ENCODE data around the gene ICAM3. TPM values are rescaled to one million over a fixed set of nuclear protein-coding genes. Genes with fewer than 3 reads are reported as not detected.

ICAM3 gene
- polyA plus RNA-seq, 3 donors = 19.6 to 44.3 (median 26.0) TPM

DNA sequence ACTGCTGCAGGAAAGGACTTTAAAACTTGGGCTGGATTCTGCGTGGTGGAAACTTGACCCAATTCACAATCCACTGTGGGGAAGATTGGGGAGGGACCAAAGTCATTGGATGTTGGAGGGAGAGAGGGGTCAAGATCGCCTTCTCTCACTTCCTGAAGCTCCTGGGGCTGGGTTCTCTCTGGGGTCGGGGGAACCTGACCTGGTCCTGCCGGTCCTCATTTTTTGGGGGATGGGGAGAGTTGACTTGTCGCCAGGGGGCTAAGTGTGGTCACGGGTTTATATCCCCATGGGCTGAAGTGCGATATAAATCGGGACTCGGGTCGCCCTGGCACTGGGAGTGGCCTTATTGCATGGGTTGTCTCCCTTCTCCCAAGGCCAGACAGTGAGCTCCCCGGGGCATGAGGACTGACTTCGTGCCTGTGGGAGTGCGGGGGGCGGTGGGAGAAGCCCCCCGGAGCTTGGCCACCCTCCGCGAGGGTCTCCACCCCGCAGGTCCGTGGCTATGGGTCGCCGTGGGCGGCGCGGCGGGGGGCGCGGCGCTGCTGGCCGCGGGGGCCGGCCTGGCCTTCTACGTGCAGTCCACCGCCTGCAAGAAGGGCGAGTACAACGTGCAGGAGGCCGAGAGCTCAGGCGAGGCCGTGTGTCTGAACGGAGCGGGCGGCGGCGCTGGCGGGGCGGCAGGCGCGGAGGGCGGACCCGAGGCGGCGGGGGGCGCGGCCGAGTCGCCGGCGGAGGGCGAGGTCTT is 43.4 kb downstream of the ICAM3 start:
- H3K27ac ChIP-seq (ENCODE audit: low read depth, low read length) = no peak overlapping the region
- WGBS, 3 donors = 5 to 15% (median 9%) methylated on average over 52 to 58 of the region's 58 CpGs

DNA sequence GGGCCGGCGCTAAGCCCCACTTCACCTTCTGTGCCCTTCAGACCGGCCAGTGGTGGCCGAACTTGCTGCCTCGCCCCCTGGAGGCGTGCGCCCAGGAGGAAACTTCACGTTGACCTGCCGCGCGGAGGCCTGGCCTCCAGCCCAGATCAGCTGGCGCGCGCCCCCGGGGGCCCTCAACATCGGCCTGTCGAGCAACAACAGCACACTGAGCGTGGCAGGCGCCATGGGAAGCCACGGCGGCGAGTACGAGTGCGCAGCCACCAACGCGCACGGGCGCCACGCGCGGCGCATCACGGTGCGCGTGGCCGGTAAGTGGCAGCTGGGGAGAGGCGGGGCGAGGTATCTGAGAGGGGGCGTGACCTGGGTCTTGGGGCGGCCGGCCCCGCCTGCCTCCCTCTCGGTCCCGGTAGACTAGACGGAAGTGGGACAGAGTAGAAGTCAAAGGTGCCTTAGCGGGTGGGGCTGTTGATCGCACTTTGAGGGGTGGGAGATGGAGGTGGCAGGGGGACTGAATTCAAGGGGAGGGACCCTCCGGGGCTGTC is 44.0 kb downstream of the ICAM3 start:
- H3K27ac ChIP-seq (ENCODE audit: low read depth, low read length) = no peak overlapping the region
- WGBS, 3 donors = 1 to 3% (median 2%) methylated on average over 48 of the region's 48 CpGs

DNA sequence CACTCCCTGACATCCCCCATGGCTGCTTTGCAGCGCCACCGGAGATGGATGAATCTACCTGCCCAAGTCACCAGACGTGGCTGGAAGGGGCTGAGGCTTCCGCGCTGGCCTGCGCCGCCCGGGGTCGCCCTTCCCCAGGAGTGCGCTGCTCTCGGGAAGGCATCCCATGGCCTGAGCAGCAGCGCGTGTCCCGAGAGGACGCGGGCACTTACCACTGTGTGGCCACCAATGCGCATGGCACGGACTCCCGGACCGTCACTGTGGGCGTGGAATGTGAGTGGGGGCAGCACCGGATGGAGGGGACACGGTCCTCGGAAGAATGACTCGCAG is 45.1 kb downstream of the ICAM3 start:
- WGBS, 3 donors = 5 to 18% (median 13%) methylated on average over 25 of the region's 25 CpGs
- no peak overlapping the region for H3K27ac ChIP-seq (ENCODE audit: low read depth, low read length)

DNA sequence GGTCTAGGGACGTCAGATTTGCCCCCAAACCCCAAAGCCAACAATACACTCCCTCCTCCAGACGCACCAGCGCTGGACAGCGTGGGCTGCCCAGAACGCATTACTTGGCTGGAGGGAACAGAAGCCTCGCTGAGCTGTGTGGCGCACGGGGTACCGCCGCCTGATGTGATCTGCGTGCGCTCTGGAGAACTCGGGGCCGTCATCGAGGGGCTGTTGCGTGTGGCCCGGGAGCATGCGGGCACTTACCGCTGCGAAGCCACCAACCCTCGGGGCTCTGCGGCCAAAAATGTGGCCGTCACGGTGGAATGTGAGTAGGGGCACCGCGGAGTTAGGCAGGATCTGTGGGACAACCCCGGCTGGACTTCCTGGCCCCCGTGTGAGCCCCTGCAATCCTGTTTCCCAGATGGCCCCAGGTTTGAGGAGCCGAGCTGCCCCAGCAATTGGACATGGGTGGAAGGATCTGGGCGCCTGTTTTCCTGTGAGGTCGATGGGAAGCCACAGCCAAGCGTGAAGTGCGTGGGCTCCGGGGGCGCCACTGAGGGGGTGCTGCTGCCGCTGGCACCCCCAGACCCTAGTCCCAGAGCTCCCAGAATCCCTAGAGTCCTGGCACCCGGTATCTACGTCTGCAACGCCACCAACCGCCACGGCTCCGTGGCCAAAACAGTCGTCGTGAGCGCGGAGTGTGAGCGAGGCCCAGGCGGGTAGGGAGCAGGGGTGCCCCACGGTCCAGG is 45.6 kb downstream of the ICAM3 start:
- H3K27ac ChIP-seq (ENCODE audit: low read depth, low read length) = no peak overlapping the region
- WGBS, 3 donors = 14 to 33% (median 32%) methylated on average over 49 of the region's 49 CpGs

DNA sequence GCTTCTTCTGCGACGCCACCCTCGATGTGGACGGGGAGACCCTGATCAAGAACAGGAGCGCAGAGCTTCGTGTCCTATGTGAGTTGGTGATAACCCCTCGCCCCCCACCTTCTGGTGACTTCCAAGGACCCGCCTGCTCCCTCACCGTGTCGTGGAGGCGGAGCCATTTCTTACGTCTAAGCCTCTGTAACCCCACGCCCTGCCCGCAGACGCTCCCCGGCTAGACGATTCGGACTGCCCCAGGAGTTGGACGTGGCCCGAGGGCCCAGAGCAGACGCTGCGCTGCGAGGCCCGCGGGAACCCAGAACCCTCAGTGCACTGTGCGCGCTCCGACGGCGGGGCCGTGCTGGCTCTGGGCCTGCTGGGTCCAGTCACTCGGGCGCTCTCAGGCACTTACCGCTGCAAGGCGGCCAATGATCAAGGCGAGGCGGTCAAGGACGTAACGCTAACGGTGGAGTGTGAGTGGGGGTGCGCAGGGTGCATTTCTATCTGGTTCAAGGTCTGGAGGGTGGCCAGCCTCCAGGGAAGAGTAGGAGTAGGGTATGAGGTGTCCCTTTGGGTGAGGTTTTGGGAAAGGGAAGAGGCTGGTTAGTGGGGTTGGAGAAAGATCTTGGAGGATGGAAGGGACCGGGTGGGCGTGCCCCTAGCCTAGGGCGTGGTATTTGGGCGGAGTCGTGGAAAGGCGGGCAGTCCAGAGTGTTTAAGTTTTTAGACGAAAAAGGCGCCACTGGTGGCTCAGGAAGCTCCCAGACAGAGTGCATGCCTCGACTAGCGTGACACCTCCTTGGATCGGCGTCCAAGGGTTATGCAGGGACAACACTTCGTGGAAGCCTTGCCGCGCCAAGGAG is 46.4 kb downstream of the ICAM3 start:
- no peak overlapping the region for H3K27ac ChIP-seq (ENCODE audit: low read depth, low read length)
- WGBS, 3 donors = 10 to 26% (median 19%) methylated on average over 56 of the region's 56 CpGs

DNA sequence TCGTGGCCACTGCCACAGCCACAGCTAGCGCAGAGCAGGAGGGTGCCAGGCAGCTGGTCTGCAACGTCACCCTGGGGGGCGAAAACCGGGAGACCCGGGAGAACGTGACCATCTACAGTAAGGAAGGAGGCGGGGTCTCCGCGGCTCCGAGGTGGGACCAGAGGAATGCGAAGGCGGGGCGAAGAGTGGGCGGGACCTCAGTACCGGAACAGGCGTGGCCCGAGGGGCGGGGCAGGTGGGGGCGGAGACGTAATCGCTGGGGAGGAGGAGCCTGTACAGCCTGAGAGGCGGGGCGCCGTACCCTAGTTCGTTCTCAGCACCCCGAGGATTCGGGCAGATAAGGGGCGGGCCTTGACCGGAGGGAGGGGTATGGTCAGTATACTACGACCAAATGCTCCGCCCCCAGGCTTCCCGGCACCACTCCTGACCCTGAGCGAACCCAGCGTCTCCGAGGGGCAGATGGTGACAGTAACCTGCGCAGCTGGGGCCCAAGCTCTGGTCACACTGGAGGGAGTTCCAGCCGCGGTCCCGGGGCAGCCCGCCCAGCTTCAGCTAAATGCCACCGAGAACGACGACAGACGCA is 47.1 kb downstream of the ICAM3 start:
- no peak overlapping the region for H3K27ac ChIP-seq (ENCODE audit: low read depth, low read length)
- 1 to 2% (median 2%) methylated on average over 39 to 45 of the region's 45 CpGs for WGBS, 3 donors

DNA sequence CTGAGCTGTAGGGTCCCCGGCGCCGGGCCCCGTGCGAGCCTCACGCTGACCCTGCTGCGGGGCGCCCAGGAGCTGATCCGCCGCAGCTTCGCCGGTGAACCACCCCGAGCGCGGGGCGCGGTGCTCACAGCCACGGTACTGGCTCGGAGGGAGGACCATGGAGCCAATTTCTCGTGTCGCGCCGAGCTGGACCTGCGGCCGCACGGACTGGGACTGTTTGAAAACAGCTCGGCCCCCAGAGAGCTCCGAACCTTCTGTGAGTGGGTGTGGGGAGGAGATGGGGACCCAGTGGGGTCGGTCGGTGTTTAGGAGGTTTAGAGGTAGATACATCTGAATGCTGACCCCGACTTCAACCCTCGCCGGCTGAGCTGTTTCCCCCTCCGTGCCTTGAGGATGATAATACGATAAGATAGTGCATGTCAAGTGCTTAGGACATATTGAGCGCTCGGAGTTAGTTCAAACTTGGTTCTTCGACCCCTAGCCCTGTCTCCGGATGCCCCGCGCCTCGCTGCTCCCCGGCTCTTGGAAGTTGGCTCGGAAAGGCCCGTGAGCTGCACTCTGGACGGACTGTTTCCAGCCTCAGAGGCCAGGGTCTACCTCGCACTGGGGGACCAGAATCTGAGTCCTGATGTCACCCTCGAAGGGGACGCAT is 47.7 kb downstream of the ICAM3 start:
- whole genome bisulfite sequencing, 3 donors = 1 to 2% (median 1%) methylated on average over 49 of the region's 49 CpGs

DNA sequence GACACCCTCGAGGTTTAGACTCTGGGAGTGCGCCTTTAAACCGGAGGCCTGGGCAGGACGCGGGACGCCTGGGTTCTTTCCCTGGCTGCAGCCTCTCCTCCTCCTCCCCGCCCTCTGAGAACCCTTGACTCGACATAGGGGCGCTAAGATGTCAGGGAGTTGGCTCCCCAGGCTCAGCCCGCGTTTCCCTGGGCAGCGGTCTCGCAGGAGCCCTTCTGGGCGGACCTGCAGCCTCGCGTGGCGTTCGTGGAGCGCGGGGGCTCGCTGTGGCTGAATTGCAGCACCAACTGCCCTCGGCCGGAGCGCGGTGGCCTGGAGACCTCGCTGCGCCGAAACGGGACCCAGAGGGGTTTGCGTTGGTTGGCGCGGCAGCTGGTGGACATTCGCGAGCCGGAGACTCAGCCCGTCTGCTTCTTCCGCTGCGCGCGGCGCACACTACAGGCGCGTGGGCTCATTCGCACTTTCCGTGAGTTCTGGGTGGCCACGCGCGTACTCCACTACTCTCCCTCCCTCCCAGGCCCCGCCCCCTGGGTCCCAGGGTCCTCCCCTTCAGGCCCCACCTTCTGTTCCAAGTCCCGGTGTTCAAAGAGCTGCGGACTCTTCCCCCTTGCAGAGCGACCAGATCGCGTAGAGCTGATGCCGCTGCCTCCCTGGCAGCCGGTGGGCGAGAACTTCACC is 48.4 kb downstream of the ICAM3 start:
- no peak overlapping the region for H3K27ac ChIP-seq (ENCODE audit: low read depth, low read length)
- 1% methylated on average over 56 to 57 of the region's 57 CpGs for WGBS, 3 donors

More for the DNA sequence above, 47.7 kb downstream of the ICAM3 start:
- no peak overlapping the region for H3K27ac ChIP-seq (ENCODE audit: low read depth, low read length)

DNA sequence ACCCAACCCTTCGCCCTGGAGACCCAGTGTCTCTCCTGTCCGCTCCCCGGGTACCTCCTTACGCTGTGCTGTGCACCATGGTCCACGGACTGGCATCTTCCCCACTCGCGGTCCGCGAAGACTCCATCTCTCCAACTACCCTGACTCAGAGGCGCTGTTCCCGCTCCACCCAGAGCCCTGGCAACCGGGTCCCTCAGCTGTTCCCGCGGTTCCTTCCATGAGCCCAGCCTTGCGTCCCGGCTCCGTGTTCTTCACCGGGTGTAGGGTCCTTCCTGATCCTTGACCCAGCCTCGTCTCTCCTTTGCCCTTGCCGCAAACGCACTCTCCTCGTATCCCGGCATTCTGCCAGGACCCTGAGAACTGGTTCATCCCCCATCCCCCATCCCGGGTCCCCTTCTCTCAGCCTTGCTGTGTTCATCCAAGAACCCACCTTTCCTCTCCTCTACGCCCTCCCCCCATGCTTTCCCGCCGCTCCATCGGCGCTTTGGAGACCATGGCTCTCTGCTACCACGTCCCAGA is 49.0 kb downstream of the ICAM3 start:
- WGBS, 3 donors = 1 to 2% (median 1%) methylated on average over 30 of the region's 30 CpGs
- H3K27ac ChIP-seq (ENCODE audit: low read depth, low read length) = no peak overlapping the region

DNA sequence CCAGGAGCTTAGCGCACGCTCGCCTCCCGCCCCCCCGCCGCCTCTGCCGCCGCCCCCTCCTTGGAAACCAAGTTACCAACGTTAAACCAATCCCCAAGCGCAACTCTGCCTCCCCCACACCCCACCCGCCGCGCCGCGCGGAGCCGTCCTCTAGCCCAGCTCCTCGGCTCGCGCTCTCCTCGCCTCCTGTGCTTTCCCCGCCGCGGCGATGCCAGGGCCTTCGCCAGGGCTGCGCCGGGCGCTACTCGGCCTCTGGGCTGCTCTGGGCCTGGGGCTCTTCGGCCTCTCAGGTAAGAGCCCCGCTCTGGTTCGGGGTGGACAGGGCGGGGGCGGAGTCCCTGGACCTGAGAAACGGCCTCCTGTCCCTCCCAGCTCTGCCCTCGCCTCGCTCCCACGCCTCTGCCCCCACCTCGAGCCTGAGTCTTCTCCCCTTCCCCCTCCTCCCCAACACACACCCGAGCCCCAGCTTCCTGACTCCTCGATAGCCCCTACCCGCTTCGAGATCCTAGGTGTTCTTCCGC is 49.5 kb downstream of the ICAM3 start, which contains the start of gene ICAM5:
Gene ICAM5 (plus strand): TSS at position 117 of the 521 bp plus-strand sequence. CDS start 92 bp downstream, at position 209.
- WGBS, 3 donors = 1 to 2% (median 2%) methylated on average over 25 to 44 of the region's 45 CpGs
- no peak within 1 kb of the TSS for H3K27ac ChIP-seq (ENCODE audit: low read depth, low read length)

DNA sequence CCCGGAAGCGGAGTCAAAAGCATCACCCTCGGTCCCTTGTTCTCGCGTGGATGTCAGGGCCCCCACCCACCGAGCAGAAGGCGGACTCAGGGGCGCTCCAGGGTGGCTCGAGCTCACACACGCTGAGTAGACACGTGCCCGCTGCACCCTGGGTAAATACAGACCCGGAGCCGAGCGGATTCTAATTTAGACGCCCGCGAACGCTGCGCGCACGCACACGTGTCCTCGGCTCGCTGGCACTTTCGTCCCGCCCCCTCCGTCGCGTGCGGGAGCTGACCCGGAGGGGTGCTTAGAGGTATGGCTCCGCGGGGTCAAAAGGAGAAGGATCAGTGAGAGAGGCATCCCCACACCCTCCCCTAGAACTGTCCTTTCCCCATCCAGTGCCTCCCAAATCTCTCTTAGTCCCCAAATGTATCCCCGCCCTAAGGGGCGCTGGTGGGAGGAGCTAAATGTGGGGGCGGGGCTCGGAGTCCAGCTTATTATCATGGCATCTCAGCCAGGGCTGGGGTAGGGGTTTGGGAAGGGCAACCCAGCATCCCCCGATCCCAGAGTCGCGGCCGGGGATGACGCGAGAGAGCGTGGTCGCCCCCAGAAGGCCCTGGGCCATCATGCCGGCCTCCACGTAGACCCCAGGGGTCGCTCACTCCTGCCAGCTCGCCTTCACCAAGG is 50.1 kb downstream of the ICAM3 start:
- 1% methylated on average over 44 to 50 of the region's 50 CpGs for WGBS, 3 donors
- no peak overlapping the region for H3K27ac ChIP-seq (ENCODE audit: low read depth, low read length)

DNA sequence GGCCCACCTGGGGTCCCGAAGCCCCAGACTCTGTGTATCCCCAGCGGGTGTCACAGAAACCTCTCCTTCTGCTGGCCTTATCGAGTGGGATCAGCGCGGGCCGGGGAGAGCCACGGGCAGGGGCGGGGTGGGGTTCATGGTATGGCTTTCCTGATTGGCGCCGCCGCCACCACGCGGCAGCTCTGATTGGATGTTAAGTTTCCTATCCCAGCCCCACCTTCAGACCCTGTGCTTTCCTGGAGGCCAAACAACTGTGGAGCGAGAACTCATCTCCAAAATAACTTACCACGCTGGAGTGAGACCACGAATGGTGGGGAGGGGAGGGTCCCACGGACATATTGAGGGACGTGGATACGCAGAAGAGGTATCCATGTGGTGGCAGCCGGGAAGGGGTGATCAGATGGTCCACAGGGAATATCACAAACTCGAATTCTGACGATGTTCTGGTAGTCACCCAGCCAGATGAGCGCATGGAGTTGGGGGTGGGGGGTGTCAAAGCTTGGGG is 50.7 kb downstream of the ICAM3 start:
- 4 to 9% (median 5%) methylated on average over 23 of the region's 23 CpGs for WGBS, 3 donors
- no peak overlapping the region for H3K27ac ChIP-seq (ENCODE audit: low read depth, low read length)

DNA sequence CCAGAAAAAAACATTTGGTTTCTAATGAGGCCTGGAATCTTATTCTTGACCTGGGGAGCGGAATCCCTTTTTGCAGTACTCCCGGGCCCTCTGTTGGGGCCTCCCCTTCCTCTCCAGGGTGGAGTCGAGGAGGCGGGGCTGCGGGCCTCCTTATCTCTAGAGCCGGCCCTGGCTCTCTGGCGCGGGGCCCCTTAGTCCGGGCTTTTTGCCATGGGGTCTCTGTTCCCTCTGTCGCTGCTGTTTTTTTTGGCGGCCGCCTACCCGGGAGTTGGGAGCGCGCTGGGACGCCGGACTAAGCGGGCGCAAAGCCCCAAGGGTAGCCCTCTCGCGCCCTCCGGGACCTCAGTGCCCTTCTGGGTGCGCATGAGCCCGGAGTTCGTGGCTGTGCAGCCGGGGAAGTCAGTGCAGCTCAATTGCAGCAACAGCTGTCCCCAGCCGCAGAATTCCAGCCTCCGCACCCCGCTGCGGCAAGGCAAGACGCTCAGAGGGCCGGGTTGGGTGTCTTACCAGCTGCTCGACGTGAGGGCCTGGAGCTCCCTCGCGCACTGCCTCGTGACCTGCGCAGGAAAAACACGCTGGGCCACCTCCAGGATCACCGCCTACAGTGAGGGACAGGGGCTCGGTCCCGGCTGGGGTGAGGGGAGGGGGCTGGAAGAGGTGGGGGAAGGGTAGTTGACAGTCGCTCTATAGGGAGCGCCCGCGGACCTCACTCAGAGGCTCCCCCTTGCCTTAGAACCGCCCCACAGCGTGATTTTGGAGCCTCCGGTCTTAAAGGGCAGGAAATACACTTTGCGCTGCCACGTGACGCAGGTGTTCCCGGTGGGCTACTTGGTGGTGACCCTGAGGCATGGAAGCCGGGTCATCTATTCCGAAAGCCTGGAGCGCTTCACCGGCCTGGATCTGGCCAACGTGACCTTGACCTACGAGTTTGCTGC is 52.4 kb downstream of the ICAM3 start, which contains the start of gene ICAM4:
Gene ICAM4 (plus strand): TSS at position 153 of the 935 bp plus-strand sequence. CDS start 58 bp downstream, at position 211.
- no peak within 1 kb of the TSS for H3K27ac ChIP-seq (ENCODE audit: low read depth, low read length)
- WGBS, 3 donors = 2 to 5% (median 4%) methylated on average over 51 to 59 of the region's 59 CpGs

DNA sequence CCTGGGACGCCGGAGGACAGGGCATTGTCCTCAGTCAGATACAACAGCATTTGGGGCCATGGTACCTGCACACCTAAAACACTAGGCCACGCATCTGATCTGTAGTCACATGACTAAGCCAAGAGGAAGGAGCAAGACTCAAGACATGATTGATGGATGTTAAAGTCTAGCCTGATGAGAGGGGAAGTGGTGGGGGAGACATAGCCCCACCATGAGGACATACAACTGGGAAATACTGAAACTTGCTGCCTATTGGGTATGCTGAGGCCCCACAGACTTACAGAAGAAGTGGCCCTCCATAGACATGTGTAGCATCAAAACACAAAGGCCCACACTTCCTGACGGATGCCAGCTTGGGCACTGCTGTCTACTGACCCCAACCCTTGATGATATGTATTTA is 54.0 kb downstream of the ICAM3 start:
- H3K27ac ChIP-seq (ENCODE audit: low read depth, low read length) = no peak overlapping the region
- WGBS, 3 donors = 87 to 94% (median 89%) methylated on average over 4 of the region's 4 CpGs

DNA sequence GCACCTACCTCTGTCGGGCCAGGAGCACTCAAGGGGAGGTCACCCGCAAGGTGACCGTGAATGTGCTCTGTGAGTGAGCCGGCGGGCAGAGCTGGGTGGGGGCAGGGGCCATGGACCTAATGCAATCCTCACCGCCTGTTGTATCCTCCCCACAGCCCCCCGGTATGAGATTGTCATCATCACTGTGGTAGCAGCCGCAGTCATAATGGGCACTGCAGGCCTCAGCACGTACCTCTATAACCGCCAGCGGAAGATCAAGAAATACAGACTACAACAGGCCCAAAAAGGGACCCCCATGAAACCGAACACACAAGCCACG is 54.5 kb downstream of the ICAM3 start:
- 93 to 97% (median 94%) methylated on average over 13 of the region's 13 CpGs for WGBS, 3 donors
- H3K27ac ChIP-seq (ENCODE audit: low read depth, low read length) = no peak overlapping the region
